PC-3 (cell line): Measurements from ENCODE around the gene SNX11.

Experiments
- CTCF ChIP-seq: fragments of 300-600 bp; sonication (generic); conservative IDR thresholded peaks from 2 replicates; pipeline ENCODE4 v1.5.1; 2017; ENCODE audit warnings: antibody characterized with exemption, low read depth, mild to moderate bottlenecking, low read length
- EZH2 ChIP-seq: fragments of 300-600 bp; sonication (generic); IDR thresholded peaks from one replicate; pipeline ENCODE4 v1.6.1; 2017; ENCODE audit warnings: antibody characterized with exemption, mild to moderate bottlenecking, low read length; ENCODE audit not compliant: unreplicated experiment

- TF ChIP-seq CTCF (no peak), EZH2 (no peak)
Measured at GRCh38 chr17:48081858-48082257, 25.7 kb upstream of the SNX11 start.
